HEK293T (cell line): ENCODE measurements around the gene GRIN2B.
A peak's percentile ranks its signal among the peaks of the same experiment; 100 is the strongest.

Experiments
- CTCF ChIA-PET: fragments of 350-600 bp; formaldehyde crosslinking; extraction: SDS; loops from one replicate; lab custom pipeline; 2021; ENCODE audit warnings: antibody characterized with exemption, inconsistent platforms; lab: Yijun Ruan, JAX
- POLR2A ChIA-PET: fragments of 350-600 bp; formaldehyde crosslinking; extraction: SDS; loops from one replicate; lab custom pipeline; 2020; ENCODE audit warnings: antibody characterized with exemption, inconsistent platforms; lab: Yijun Ruan, JAX
- DNase-seq: peaks from one replicate; pipeline ENCODE4 v3.0.0; 2012; ENCODE audit warnings: mixed read lengths; ENCODE audit errors: extremely low spot score
- ARNT ChIP-seq: fragments of 450-650 bp; IDR thresholded peaks from 2 replicates; pipeline ENCODE4 v1.6.1; 2017; ENCODE audit warnings: mild to moderate bottlenecking
- BHLHE40 ChIP-seq: fragments of 450-650 bp; IDR thresholded peaks from 2 replicates; pipeline ENCODE4 v1.6.1; 2016; ENCODE audit warnings: mild to moderate bottlenecking, moderate library complexity, borderline replicate concordance
- CTBP1 ChIP-seq: fragments of 450-650 bp; IDR thresholded peaks from 2 replicates; pipeline ENCODE4 v1.6.1; 2016; ENCODE audit warnings: borderline replicate concordance
- ELF4 ChIP-seq: fragments of 450-650 bp; IDR thresholded peaks from 2 replicates; pipeline ENCODE4 v1.6.1; 2017; ENCODE audit warnings: antibody characterized with exemption
- FOXA1 ChIP-seq: fragments of 450-650 bp; IDR thresholded peaks from 2 replicates; pipeline ENCODE4 v1.6.1; 2016; ENCODE audit warnings: mild to moderate bottlenecking
- FOXK2 ChIP-seq: fragments of 450-650 bp; IDR thresholded peaks from 2 replicates; pipeline ENCODE4 v1.6.1; 2016; ENCODE audit warnings: mild to moderate bottlenecking
- FOXM1 ChIP-seq: fragments of 450-650 bp; IDR thresholded peaks from 2 replicates; pipeline ENCODE4 v1.6.1; 2017; ENCODE audit warnings: mild to moderate bottlenecking, borderline replicate concordance
- HDGF ChIP-seq: fragments of 450-650 bp; IDR thresholded peaks from 2 replicates; pipeline ENCODE4 v1.6.1; 2017; ENCODE audit warnings: antibody characterized with exemption, borderline replicate concordance
- L3MBTL2 ChIP-seq: fragments of 450-650 bp; conservative IDR thresholded peaks from 2 replicates; pipeline ENCODE4 v1.6.1; 2016; ENCODE audit warnings: mild to moderate bottlenecking
- LEF1 ChIP-seq: fragments of 450-650 bp; IDR thresholded peaks from 2 replicates; pipeline ENCODE4 v1.6.1; 2017; ENCODE audit warnings: mild to moderate bottlenecking, borderline replicate concordance
- NFRKB ChIP-seq: fragments of 450-650 bp; IDR thresholded peaks from 2 replicates; pipeline ENCODE4 v1.6.1; 2016; ENCODE audit warnings: mild to moderate bottlenecking, moderate library complexity
- PKNOX1 ChIP-seq: fragments of 450-650 bp; IDR thresholded peaks from 2 replicates; pipeline ENCODE4 v1.6.1; 2016
- SP1 ChIP-seq: fragments of 450-650 bp; IDR thresholded peaks from 2 replicates; pipeline ENCODE4 v1.6.1; 2017
- SUZ12 ChIP-seq: fragments of 450-650 bp; IDR thresholded peaks from 2 replicates; pipeline ENCODE4 v1.6.1; 2016; ENCODE audit warnings: mild to moderate bottlenecking
- TARDBP ChIP-seq: fragments of 450-650 bp; IDR thresholded peaks from 2 replicates; pipeline ENCODE4 v1.6.1; 2016
- ZNF384 ChIP-seq: fragments of 450-650 bp; IDR thresholded peaks from 2 replicates; pipeline ENCODE4 v1.6.1; 2016

GRIN2B gene

DNA sequence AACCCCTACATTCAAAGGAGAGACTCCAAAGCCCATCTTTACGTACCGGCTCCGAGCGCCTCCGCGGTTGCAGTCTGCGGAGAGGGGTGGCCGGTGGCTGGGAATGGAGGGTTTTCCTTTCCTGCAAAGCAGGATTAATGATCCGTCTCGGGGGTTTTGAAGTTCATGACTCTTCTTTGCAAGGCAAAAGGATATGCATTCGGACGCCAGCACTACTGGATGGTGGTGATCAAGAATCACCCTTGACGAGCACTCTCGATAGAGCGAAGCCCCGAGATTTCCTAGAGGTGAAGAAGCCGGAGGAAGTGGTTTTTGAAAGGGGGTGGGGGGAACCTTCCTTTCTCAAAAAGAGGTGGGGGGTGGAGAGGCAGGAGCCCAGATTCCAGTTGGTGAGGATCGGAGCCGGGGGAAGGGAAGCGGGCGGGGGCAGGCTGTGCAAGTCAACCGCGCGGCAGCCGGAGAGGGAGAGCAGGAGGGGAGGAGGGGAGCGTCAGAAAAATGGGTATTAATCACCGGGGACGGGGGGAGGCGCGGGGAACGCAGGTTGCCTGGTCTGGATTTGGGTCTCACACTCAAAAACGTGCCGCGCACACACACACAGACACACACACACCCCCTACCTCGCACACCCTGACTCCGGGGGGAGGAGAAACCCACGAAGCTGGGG is at the start of gene GRIN2B:
TSS of gene GRIN2B (minus strand) at position 307 of the 667 bp plus-strand sequence. CDS start 115,394 bp downstream, outside the sequence.
- DNase-seq = peak; percentile 10
- ChIA-PET POLR2A (no interaction called here), CTCF (interaction anchor here (1.0 kb wide), 2 partner anchors 56 to 725 kb away, joined by 3 to 4 read pairs; no protein-coding TSS in a partner anchor)
- no peak for TF ChIP-seq FOXA1
- no peak for TF ChIP-seq ARNT
- TF ChIP-seq SUZ12 = no peak
- no peak for TF ChIP-seq FOXK2
- TF ChIP-seq SP1 = no peak
- no peak for TF ChIP-seq HDGF
- no peak for TF ChIP-seq CTBP1
- TF ChIP-seq BHLHE40 = no peak
- no peak for TF ChIP-seq L3MBTL2
- TF ChIP-seq PKNOX1 = no peak
- TF ChIP-seq ZNF384 = no peak
- TF ChIP-seq NFRKB = no peak
- no peak for TF ChIP-seq LEF1
- TF ChIP-seq TARDBP = no peak
- no peak for TF ChIP-seq FOXM1
- no peak for TF ChIP-seq ELF4

DNA sequence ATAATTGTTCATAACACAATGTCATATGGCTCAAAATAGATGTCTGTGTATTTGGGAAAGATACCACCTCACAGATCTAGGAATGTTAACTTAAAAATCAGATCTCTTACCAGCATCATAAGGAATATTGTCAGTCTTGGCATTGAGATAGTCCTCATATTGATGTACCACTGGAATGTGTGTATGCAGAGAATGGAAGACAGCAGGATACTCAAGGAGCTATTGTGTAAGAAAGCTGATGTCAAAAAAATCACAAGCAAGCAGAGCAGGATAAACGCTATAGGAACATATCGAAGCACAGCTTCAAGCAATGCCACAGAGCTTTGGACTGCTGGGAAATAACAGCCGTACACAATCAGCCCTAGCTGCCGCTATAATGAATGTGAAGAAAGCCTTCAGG is 45.1 kb upstream of the GRIN2B start:
- DNase-seq = no peak
- CTCF ChIA-PET = no interaction called here
- POLR2A ChIA-PET = no interaction called here
- TF ChIP-seq FOXK2 (no peak), ZNF384 (no peak), BHLHE40 (no peak), CTBP1 (no peak), L3MBTL2 (no peak), SUZ12 (no peak), ARNT (no peak), PKNOX1 (no peak), FOXM1 (no peak), ELF4 (no peak), SP1 (no peak), HDGF (no peak), LEF1 (no peak)

DNA sequence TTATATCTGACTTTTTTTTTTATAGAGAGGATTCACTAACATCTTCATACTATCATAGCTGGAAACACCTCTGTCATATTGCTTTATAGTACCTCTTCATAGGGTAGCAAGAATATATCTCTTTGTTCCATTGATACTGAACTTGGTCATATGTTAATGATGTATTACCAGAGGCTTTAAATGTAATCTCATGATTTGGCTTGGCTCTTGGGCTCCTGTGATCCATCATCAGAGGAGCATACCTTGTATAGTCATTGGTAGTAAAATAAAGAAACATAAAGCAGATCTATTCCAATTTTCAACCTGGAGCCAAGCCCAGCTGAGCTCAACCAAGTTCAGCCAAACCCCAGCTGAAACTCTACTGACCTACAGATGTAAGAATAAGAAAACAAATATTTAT is 43.2 kb upstream of the GRIN2B start:
- CTCF ChIA-PET = no interaction called here
- TF ChIP-seq ARNT (no peak), FOXK2 (no peak), HDGF (no peak), TARDBP (no peak), CTBP1 (no peak), PKNOX1 (no peak), SP1 (no peak), ELF4 (no peak), SUZ12 (no peak), L3MBTL2 (no peak), FOXM1 (no peak), LEF1 (no peak), ZNF384 (no peak)
- POLR2A ChIA-PET = no interaction called here
- no peak for DNase-seq

- ChIA-PET POLR2A (no interaction called here), CTCF (no interaction called here)
- no peak for DNase-seq
- no peak for TF ChIP-seq FOXM1
- TF ChIP-seq LEF1 = no peak
- no peak for TF ChIP-seq ARNT
- TF ChIP-seq FOXA1 = no peak
- TF ChIP-seq SUZ12 = no peak
- no peak for TF ChIP-seq BHLHE40
- no peak for TF ChIP-seq ELF4
- no peak for TF ChIP-seq ZNF384
- TF ChIP-seq HDGF = no peak
- no peak for TF ChIP-seq FOXK2
- TF ChIP-seq TARDBP = no peak
- TF ChIP-seq NFRKB = no peak
- no peak for TF ChIP-seq L3MBTL2
- TF ChIP-seq PKNOX1 = no peak
- TF ChIP-seq SP1 = no peak
- no peak for TF ChIP-seq CTBP1
These were observed 36.7 kb upstream of the GRIN2B start for GRCh38 chr12:14018080-14018479.

DNA sequence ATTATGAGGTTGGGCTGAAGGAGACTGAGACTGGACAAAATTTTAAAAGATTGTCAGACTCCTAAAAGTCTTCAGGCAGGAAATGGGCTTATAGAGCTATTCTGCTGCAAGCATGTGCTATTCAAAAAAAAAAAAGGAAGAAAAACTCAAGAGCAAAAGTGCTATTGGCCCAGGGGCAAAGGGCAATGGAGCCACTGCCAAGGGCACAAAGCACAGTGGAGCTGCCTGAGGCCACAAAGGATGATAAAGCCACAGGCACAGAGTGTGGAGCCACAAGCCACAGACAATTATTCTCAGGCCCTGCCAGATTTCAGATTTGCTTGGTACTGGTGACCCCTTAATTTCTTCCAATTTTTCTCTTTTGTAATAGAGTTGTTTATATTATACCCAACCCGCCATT is 29.6 kb upstream of the GRIN2B start:
- no peak for DNase-seq
- POLR2A ChIA-PET = no interaction called here
- CTCF ChIA-PET = interaction anchor here (0.6 kb wide), 1 partner anchor 34 kb away, joined by 3 read pairs; no protein-coding TSS in a partner anchor
- TF ChIP-seq LEF1 = no peak
- no peak for TF ChIP-seq CTBP1
- no peak for TF ChIP-seq FOXK2
- no peak for TF ChIP-seq SP1
- TF ChIP-seq L3MBTL2 = no peak
- no peak for TF ChIP-seq PKNOX1
- TF ChIP-seq ELF4 = no peak
- no peak for TF ChIP-seq ZNF384
- no peak for TF ChIP-seq FOXA1
- TF ChIP-seq ARNT = no peak
- no peak for TF ChIP-seq NFRKB
- TF ChIP-seq BHLHE40 = no peak
- TF ChIP-seq HDGF = no peak
- no peak for TF ChIP-seq SUZ12
- no peak for TF ChIP-seq TARDBP
- TF ChIP-seq FOXM1 = no peak
